Measurements from ENCODE around the gene PLA2G2F. TPM values are rescaled to one million over a fixed set of nuclear protein-coding genes. Genes with fewer than 3 reads are reported as not detected.

PLA2G2F gene
- total RNA-seq, 2 experiments from 2014 or later = not detected

- no peaks in the 10 kb centered on the region for H3K27me3 ChIP-seq (ENCODE audit: control insufficient read depth in 1 of 2, insufficient read depth in 2 of 2, low read length in 2 of 2)
- ATAC-seq (ENCODE audit: poor library complexity) (no peak), DNase-seq (no peak)
- H3K27me3 Mint-ChIP-seq = no peaks in the 10 kb centered on the region
- no peaks in the 10 kb centered on the region for H3K36me3 ChIP-seq (ENCODE audit: insufficient read depth, low read length)
- no peaks in the 10 kb centered on the region for H3K9me3 Mint-ChIP-seq
- peaks cover 0 to 9% of the 10 kb centered on the region in 2 experiments for H3K9me3 ChIP-seq (ENCODE audit: control insufficient read depth in 1 of 2, insufficient read depth in 1 of 2, low read length in 2 of 2)
- no peak for TF ChIP-seq CTCF (IDR thresholded peaks at IDR 0.05)
- no peak overlapping the region for H3K4me3 Mint-ChIP-seq
- no peak overlapping the region for H3K4me3 ChIP-seq (ENCODE audit: low read length)
- peaks cover 6% of the 10 kb centered on the region for H3K4me1 Mint-ChIP-seq (ENCODE audit: low read depth)
- ChIA-PET POLR2A (no interaction called here), CTCF (interaction anchor here (0.9 kb wide), 1 partner anchor 17 kb away, joined by 3 read pairs; no protein-coding TSS in a partner anchor)
- no peak overlapping the region for H3K27ac Mint-ChIP-seq
- H3K4me1 ChIP-seq (ENCODE audit: insufficient read depth, low read length) = no peaks in the 10 kb centered on the region
- intact Hi-C loops (cut with DNase I, micrococcal nuclease) = no loop called here
- H3K27ac ChIP-seq (ENCODE audit: low read depth in 1 of 2, low read length in 2 of 2) = no peak overlapping the region
- no peaks in the 10 kb centered on the region for H3K36me3 Mint-ChIP-seq (ENCODE audit: low read depth)
Observed at GRCh38 chr1:20178634-20179370, 39.7 kb downstream of the PLA2G2F start.

- Histone ChIP-seq H3K4me1 (ENCODE audit: insufficient read depth, low read length) (peaks cover 3% of the 10 kb centered on the region), H3K36me3 (ENCODE audit: insufficient read depth, low read length) (no peaks in the 10 kb centered on the region), H3K9me3 (ENCODE audit: control insufficient read depth in 1 of 2, insufficient read depth in 1 of 2, low read length in 2 of 2) (peaks cover 0 to 9% of the 10 kb centered on the region in 2 experiments), H3K4me3 (ENCODE audit: low read length) (no peak overlapping the region), H3K27ac (ENCODE audit: low read depth in 1 of 2, low read length in 2 of 2) (no peak overlapping the region), H3K27me3 (ENCODE audit: control insufficient read depth in 1 of 2, insufficient read depth in 2 of 2, low read length in 2 of 2) (no peaks in the 10 kb centered on the region)
- ChIA-PET CTCF (interaction anchor here (0.9 to 1.2 kb wide), 2 partner anchors 16 to 27 kb away, joined by 3 to 4 read pairs; no protein-coding TSS in a partner anchor), POLR2A (interaction anchor here (1.0 kb wide), 1 partner anchor 8 kb away, joined by 3 read pairs; no protein-coding TSS in a partner anchor)
- no peaks in the 10 kb centered on the region for H3K36me3 Mint-ChIP-seq (ENCODE audit: low read depth)
- H3K4me3 Mint-ChIP-seq = no peak overlapping the region
- intact Hi-C loops (cut with DNase I, micrococcal nuclease) = no loop called here
- ATAC-seq (ENCODE audit: poor library complexity) = no peak
- H3K4me1 Mint-ChIP-seq (ENCODE audit: low read depth) = peaks cover 10% of the 10 kb centered on the region
- TF ChIP-seq CTCF (IDR thresholded peaks at IDR 0.05) = no peak
- H3K27me3 Mint-ChIP-seq = no peaks in the 10 kb centered on the region
- DNase-seq = no peak
- no peak overlapping the region for H3K27ac Mint-ChIP-seq
- H3K9me3 Mint-ChIP-seq = no peaks in the 10 kb centered on the region
Observed at GRCh38 chr1:20179371-20180128, 40.4 kb downstream of the PLA2G2F start.

GRCh38 chr1:20180129-20180843, 41.2 kb downstream of the PLA2G2F start:
- H3K4me1 Mint-ChIP-seq (ENCODE audit: low read depth) = peaks cover 18% of the 10 kb centered on the region
- H3K36me3 ChIP-seq (ENCODE audit: insufficient read depth, low read length) = no peaks in the 10 kb centered on the region
- peaks cover 0 to 9% of the 10 kb centered on the region in 2 experiments for H3K9me3 ChIP-seq (ENCODE audit: control insufficient read depth in 1 of 2, insufficient read depth in 1 of 2, low read length in 2 of 2)
- no peaks in the 10 kb centered on the region for H3K27me3 Mint-ChIP-seq
- CTCF ChIA-PET = interaction anchor here (0.6 to 1.2 kb wide), 3 partner anchors 15 to 49 kb away, joined by 3 to 4 read pairs (median 4); no protein-coding TSS in a partner anchor
- no peaks in the 10 kb centered on the region for H3K27me3 ChIP-seq (ENCODE audit: control insufficient read depth in 1 of 2, insufficient read depth in 2 of 2, low read length in 2 of 2)
- H3K4me3 Mint-ChIP-seq = no peak overlapping the region
- no peak for TF ChIP-seq CTCF (IDR thresholded peaks at IDR 0.05)
- H3K36me3 Mint-ChIP-seq (ENCODE audit: low read depth) = no peaks in the 10 kb centered on the region
- intact Hi-C loops (cut with DNase I, micrococcal nuclease) = no loop called here
- H3K9me3 Mint-ChIP-seq = no peaks in the 10 kb centered on the region
- H3K4me1 ChIP-seq (ENCODE audit: insufficient read depth, low read length) = peaks cover 10% of the 10 kb centered on the region
- H3K27ac ChIP-seq (ENCODE audit: low read depth in 1 of 2, low read length in 2 of 2) = no peak overlapping the region
- DNase-seq = no peak
- POLR2A ChIA-PET = interaction anchor here (1.0 kb wide), 1 partner anchor 9 kb away, joined by 3 read pairs; no protein-coding TSS in a partner anchor
- H3K27ac Mint-ChIP-seq = no peak overlapping the region
- no peak for ATAC-seq (ENCODE audit: poor library complexity)
- H3K4me3 ChIP-seq (ENCODE audit: low read length) = no peak overlapping the region

All from CD4-positive, alpha-beta T cell (primary cell).